Activated CD4-positive, alpha-beta T cell treated with anti-CD3 and anti-CD28 coated beads, Interleukin-2, Interleukin-4, amounts not matched to agents 100 ng/mL and 50 ng/mL, durations not matched to agents 16 hours and 8 hours (primary cell): ENCODE results near the gene RAB3A.
"Not testable (repeated sequence)": the region's sequence is repeated elsewhere in the genome, so short reads cannot be mapped to it uniquely, and the experiment has no call there.

Experiments used
- DNase-seq: peaks from one replicate; pipeline ENCODE4 v3.0.0-alpha.2; 2020; ENCODE audit warnings: low spot score

RAB3A gene

GRCh38 chr19:18168673-18169381, 35.0 kb downstream of the RAB3A start:
- no peak for DNase-seq

- DNase-seq = peak; percentile 74
Measured at GRCh38 chr19:18167975-18168645, 35.7 kb downstream of the RAB3A start.

GRCh38 chr19:18167011-18167410, 36.8 kb downstream of the RAB3A start:
- no peak for DNase-seq

- DNase-seq = no peak
Measured at GRCh38 chr19:18165794-18166544, 37.9 kb downstream of the RAB3A start.

- DNase-seq = no peak
Measured at GRCh38 chr19:18164072-18164471, 39.8 kb downstream of the RAB3A start.

GRCh38 chr19:18161636-18162002, 42.2 kb downstream of the RAB3A start:
- DNase-seq = no peak

- peak; percentile 84 for DNase-seq
Measured at GRCh38 chr19:18160971-18161635, 42.7 kb downstream of the RAB3A start.

- no peak for DNase-seq
Measured at GRCh38 chr19:18160493-18160970, 43.3 kb downstream of the RAB3A start.

GRCh38 chr19:18159810-18160209, 44.0 kb downstream of the RAB3A start:
- no peak for DNase-seq

GRCh38 chr19:18159059-18159616, 44.7 kb downstream of the RAB3A start:
- not testable (repeated sequence) for DNase-seq

GRCh38 chr19:18158467-18158866, 45.4 kb downstream of the RAB3A start:
- no peak for DNase-seq

- no peak for DNase-seq
Measured at GRCh38 chr19:18157465-18158063, 46.3 kb downstream of the RAB3A start.

GRCh38 chr19:18156841-18157464, 46.9 kb downstream of the RAB3A start:
- DNase-seq = no peak

GRCh38 chr19:18156268-18156667, 47.6 kb downstream of the RAB3A start:
- no peak for DNase-seq

GRCh38 chr19:18155095-18156087, 48.5 kb downstream of the RAB3A start:
- DNase-seq = no peak

- DNase-seq = no peak
Measured at GRCh38 chr19:18153556-18154134, 50.2 kb downstream of the RAB3A start.

GRCh38 chr19:18152817-18153555, 50.9 kb downstream of the RAB3A start, which contains the start of gene PIK3R2:
Gene PIK3R2, plus strand, starts transcription at chr19:18153163. Its CDS starts 2,717 bp downstream, at chr19:18155880.
- DNase-seq = peak; percentile 100

- DNase-seq = peak; percentile 99
Measured at GRCh38 chr19:18152442-18152816, 51.4 kb downstream of the RAB3A start.
